ENCODE measurements around the gene FHAD1. TPM values are rescaled to one million over a fixed set of nuclear protein-coding genes. Genes with fewer than 3 reads are reported as not detected.

Gene FHAD1
- total RNA-seq, 1 experiment from 2014 or later, result 1.9 TPM

DNA sequence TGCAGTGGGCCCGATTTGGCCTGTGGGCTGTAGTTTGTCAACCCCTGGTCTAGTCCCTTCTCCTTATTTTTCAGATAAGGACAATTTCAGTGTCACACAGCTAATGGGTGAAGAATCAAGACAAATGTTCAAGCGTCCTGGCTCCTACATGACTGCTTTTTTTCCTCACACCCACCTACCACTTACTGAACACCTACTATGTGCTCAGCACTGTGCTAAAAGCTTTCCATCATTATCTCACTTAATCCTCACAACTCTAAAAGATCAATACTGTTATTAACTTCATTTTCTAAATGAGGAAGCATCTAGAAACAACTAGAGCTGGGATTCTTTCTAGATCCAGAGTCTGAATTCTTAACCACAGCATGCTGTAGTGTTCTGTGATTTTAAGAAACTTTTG, 94.2 kb downstream of the FHAD1 start:
- Histone ChIP-seq H3K4ac (ENCODE audit: low read depth, low read length) (no peak overlapping the region), H3K18ac (ENCODE audit: insufficient read length, low read depth, low read length) (no peak overlapping the region), H3K79me1 (ENCODE audit: insufficient read depth, low read depth, low read length, poor library complexity, severe bottlenecking) (no peaks in the 10 kb centered on the region), H4K91ac (ENCODE audit: insufficient read length, low read depth, low read length) (no peak overlapping the region), H3K27ac (ENCODE audit: insufficient read length, low read depth, low read length) (no peak overlapping the region), H2BK5ac (ENCODE audit: insufficient read length, low read length) (no peak overlapping the region), H2BK20ac (ENCODE audit: low read depth, low read length, poor library complexity, severe bottlenecking) (no peak overlapping the region), H3K27me3 (ENCODE audit: insufficient read depth, low read length) (no peaks in the 10 kb centered on the region), H2AFZ (ENCODE audit: low read length) (no peak overlapping the region), H2AK5ac (ENCODE audit: insufficient read length, low read length) (no peak overlapping the region), H3K14ac (ENCODE audit: insufficient read depth, low read length) (no peak overlapping the region), H3K9me3 (ENCODE audit: control insufficient read depth, low read depth, low read length) (no peaks in the 10 kb centered on the region), H3K4me1 (ENCODE audit: insufficient read depth, low read length) (no peaks in the 10 kb centered on the region), H3K79me2 (ENCODE audit: insufficient read depth, low read length) (no peaks in the 10 kb centered on the region), H2BK12ac (ENCODE audit: insufficient read length, low read depth, low read length) (no peak overlapping the region), H3K23ac (ENCODE audit: insufficient read length, low read depth, low read length) (no peak overlapping the region), H4K8ac (replicated peaks; ENCODE audit: insufficient read length, low read depth, low read length) (no peak overlapping the region), H3K4me2 (ENCODE audit: insufficient read depth, insufficient read length, low read length) (no peak overlapping the region), H3K9ac (ENCODE audit: extremely low read depth, insufficient read length, low read length) (no peak overlapping the region), H2BK120ac (ENCODE audit: low read depth, low read length, poor library complexity, severe bottlenecking) (no peak overlapping the region), H2BK15ac (ENCODE audit: low read depth, low read length) (no peak overlapping the region), H3K56ac (ENCODE audit: insufficient read length, low read depth, low read length) (no peak overlapping the region), H3K23me2 (ENCODE audit: insufficient read length, low read depth, low read length, poor library complexity, severe bottlenecking) (no peaks in the 10 kb centered on the region), H4K20me1 (ENCODE audit: control insufficient read depth, insufficient read depth, insufficient read length) (no peaks in the 10 kb centered on the region), H4K5ac (ENCODE audit: insufficient read length, low read depth, low read length) (no peak overlapping the region), H3T11ph (ENCODE audit: low read length) (no peak overlapping the region)
- Mint-ChIP-seq H3K27ac (no peak overlapping the region), H3K27me3 (ENCODE audit: low read depth) (peaks cover 14% of the 10 kb centered on the region), H3K4me3 (no peak overlapping the region), H3K4me1 (peaks cover 11 to 18% of the 10 kb centered on the region in 2 experiments; a peak in 3 of 4 replicates), H3K9me3 (peaks cover 0 to 9% of the 10 kb centered on the region in 2 experiments; a peak in 4 of 5 replicates), H3K36me3 (ENCODE audit: insufficient read depth in 1 of 3, low read depth in 3 of 3) (peaks cover 0 to 8% (median 7%) of the 10 kb centered on the region in 3 experiments; a peak in 6 of 7 replicates)
- DNase-seq, result no peak
- WGBS (ENCODE audit: extremely low coverage, insufficient read length, low lambda C conversion rate), result no CpG with 5 or more reads among the region's 2 CpGs
- TF ChIP-seq, protein P1, sequence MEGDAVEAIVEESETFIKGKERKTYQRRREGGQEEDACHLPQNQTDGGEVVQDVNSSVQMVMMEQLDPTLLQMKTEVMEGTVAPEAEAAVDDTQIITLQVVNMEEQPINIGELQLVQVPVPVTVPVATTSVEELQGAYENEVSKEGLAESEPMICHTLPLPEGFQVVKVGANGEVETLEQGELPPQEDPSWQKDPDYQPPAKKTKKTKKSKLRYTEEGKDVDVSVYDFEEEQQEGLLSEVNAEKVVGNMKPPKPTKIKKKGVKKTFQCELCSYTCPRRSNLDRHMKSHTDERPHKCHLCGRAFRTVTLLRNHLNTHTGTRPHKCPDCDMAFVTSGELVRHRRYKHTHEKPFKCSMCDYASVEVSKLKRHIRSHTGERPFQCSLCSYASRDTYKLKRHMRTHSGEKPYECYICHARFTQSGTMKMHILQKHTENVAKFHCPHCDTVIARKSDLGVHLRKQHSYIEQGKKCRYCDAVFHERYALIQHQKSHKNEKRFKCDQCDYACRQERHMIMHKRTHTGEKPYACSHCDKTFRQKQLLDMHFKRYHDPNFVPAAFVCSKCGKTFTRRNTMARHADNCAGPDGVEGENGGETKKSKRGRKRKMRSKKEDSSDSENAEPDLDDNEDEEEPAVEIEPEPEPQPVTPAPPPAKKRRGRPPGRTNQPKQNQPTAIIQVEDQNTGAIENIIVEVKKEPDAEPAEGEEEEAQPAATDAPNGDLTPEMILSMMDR (conservative IDR thresholded peaks at IDR 0.05), result no peak
